Immature natural killer cell (primary cell): Measurements from ENCODE around the gene EVA1C. TPM values are rescaled to one million over a fixed set of nuclear protein-coding genes. Genes with fewer than 3 reads are reported as not detected.
A peak's percentile ranks its signal among the peaks of the same experiment; 100 is the strongest.
"Not testable (repeated sequence)": the region's sequence is repeated elsewhere in the genome, so short reads cannot be mapped to it uniquely, and the experiment has no call there.

Experiments used
- DNase-seq, 3 donors: peaks; one replicate each; pipeline ENCODE4 v3.0.0; 2022; ENCODE audit warnings: mixed read lengths in 1 of 3
- H3K27ac Mint-ChIP-seq, 6 donors: one replicate each; pipeline ENCODE4 v1.8.0; 2020; ENCODE audit warnings: mixed read lengths in 6 of 6, mild to moderate bottlenecking in 5 of 6, inconsistent platforms in 4 of 6, moderate library complexity in 3 of 6
- H3K27me3 Mint-ChIP-seq, 3 donors: one replicate each; pipeline ENCODE4 v1.8.0; 2020 to 2021; ENCODE audit warnings: low read depth in 3 of 3, mild to moderate bottlenecking in 3 of 3, mixed read lengths in 3 of 3, moderate library complexity in 3 of 3, inconsistent platforms in 1 of 3
- H3K36me3 Mint-ChIP-seq, 3 donors: one replicate each; pipeline ENCODE4 v1.8.0; 2020; ENCODE audit warnings: mixed read lengths in 3 of 3, inconsistent platforms in 2 of 3, mild to moderate bottlenecking in 2 of 3
- H3K4me1 Mint-ChIP-seq, 2 donors: one replicate each; pipeline ENCODE4 v1.8.0; 2020; ENCODE audit warnings: inconsistent platforms in 2 of 2, mild to moderate bottlenecking in 2 of 2, mixed read lengths in 2 of 2, moderate library complexity in 1 of 2
- H3K4me3 Mint-ChIP-seq, 5 donors: one replicate each; pipeline ENCODE4 v1.8.0; 2020; ENCODE audit warnings: mild to moderate bottlenecking in 5 of 5, mixed read lengths in 5 of 5, inconsistent platforms in 3 of 5, moderate library complexity in 3 of 5
- H3K9me3 Mint-ChIP-seq, 6 donors: one replicate each; pipeline ENCODE4 v1.8.0; 2020; ENCODE audit warnings: mild to moderate bottlenecking in 6 of 6, mixed read lengths in 6 of 6, inconsistent platforms in 4 of 6, moderate library complexity in 3 of 6
- polyA plus RNA-seq, 3 donors: library from polyadenylated mRNA; unstranded; fragments of 300-500 nt; fragmentation: Illumina TruSeq; gene quantifications; one replicate each; pipeline ENCODE4 v1.2.3, GENCODE V29; 2021

The EVA1C gene, protein sequence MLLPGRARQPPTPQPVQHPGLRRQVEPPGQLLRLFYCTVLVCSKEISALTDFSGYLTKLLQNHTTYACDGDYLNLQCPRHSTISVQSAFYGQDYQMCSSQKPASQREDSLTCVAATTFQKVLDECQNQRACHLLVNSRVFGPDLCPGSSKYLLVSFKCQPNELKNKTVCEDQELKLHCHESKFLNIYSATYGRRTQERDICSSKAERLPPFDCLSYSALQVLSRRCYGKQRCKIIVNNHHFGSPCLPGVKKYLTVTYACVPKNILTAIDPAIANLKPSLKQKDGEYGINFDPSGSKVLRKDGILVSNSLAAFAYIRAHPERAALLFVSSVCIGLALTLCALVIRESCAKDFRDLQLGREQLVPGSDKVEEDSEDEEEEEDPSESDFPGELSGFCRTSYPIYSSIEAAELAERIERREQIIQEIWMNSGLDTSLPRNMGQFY
- polyA plus RNA-seq: 10 to 100 TPM in 2 of 3 donors, 1 to 10 TPM in 1; 9.0 to 33.8 (median 20.0) TPM

DNA sequence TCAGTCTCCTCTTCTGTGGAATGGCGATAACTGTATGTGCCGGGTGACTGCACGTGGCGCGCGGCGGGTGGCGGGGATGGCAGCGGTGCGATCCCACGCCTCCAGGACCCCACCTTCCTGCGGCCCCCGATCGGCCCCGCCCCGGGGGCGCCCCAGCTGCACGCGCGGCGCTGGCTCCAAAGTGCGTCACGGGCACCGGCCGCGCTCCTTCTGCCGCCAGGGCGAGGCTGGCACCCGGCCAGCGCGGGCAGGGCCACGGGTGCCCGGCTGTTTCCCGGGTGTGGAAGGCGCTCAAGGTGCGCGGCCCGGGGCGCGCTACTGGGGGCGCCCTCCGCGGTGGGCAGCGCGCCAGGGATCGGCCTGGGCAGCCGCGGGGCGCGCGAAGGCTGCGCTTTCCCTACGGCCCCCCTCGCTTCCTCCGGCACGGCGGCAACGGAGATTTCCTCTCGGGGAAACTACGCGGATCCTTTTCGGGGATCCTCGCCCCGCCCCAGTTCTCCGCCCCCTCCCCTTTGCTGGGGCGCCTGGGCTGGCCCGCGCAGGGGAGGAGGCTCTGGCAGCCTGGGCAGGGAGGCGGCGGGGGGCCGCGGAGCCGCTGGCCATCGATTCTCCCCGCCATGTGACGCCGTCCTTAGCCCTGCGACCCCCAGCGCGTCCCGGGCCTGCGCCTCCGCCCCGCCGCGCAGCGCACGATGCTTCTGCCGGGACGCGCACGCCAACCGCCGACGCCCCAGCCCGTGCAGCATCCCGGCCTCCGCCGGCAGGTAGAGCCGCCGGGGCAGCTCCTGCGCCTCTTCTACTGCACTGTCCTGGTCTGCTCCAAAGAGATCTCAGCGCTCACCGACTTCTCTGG is at the start of gene EVA1C:
EVA1C (plus strand) TSS at position 545 of the 853 bp plus-strand sequence; CDS start at position 693, 148 bp downstream.
- H3K4me1 Mint-ChIP-seq: peaks cover 58 to 83% of the 10 kb centered on the region in 2 donors
- DNase-seq: peak; percentile 76 to 85 (median 82)
- H3K9me3 Mint-ChIP-seq: no peaks in the 10 kb centered on the region
- H3K27ac Mint-ChIP-seq: peak within 1 kb of the TSS; percentile 91 to 98 (median 95)
- H3K27me3 Mint-ChIP-seq: peaks cover 3 to 20% (median 11%) of the 10 kb centered on the region in 3 donors
- H3K4me3 Mint-ChIP-seq: peak within 1 kb of the TSS; percentile 93 to 97 (median 94)
- H3K36me3 Mint-ChIP-seq: peaks cover 0 to 8% (median 3%) of the 10 kb centered on the region in 3 donors

DNA sequence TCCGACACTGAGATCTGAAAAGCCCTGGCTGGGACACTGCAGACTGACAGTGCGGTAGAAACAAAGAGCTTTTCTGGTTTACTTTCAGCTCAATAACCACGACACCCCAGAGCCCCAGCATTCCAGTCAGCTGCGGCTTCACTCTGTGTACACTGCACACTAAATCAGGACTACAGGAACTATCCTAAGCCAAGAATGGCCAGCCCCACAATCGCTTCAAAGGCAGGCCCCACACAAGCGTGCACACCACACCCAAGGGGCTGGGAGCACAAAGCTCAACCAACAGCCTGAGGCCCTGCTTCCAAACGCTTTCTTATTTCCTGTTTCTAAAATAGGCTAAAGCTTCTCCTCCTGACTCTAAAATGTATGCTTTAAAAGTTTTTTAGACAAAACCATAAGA is 48.1 kb upstream of the EVA1C start:
- Mint-ChIP-seq H3K9me3 (peaks cover 0 to 2% (median 0%) of the 10 kb centered on the region in 6 donors), H3K27me3 (peaks cover 0 to 1% (median 0%) of the 10 kb centered on the region in 3 donors), H3K36me3 (peaks cover 17 to 64% (median 41%) of the 10 kb centered on the region in 3 donors), H3K4me1 (no peaks in the 10 kb centered on the region), H3K4me3 (no peak overlapping the region), H3K27ac (no peak overlapping the region)
- no peak for DNase-seq

DNA sequence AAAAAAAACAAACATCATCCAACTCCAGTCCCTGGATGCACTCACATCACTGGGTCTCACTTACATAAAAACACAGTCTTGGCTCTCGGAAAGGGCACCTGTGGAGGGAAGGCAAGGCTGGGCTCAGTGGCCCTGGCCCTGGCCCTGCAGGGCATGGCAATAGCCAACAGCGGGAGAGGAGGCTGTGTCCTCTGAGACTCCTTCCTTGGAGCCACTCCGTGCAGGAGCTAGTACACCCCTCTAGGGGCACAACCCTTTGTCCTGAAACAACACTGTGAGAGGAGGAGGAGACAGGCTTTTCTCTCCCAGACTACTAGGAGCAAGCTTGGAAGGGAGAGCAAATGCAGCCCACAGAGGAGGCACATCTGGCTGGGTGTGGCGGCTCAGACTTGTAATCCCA is 47.7 kb upstream of the EVA1C start:
- Mint-ChIP-seq H3K27ac (no peak overlapping the region), H3K4me3 (no peak overlapping the region), H3K9me3 (peaks cover 0 to 2% (median 0%) of the 10 kb centered on the region in 6 donors), H3K36me3 (peaks cover 17 to 67% (median 38%) of the 10 kb centered on the region in 3 donors), H3K4me1 (no peaks in the 10 kb centered on the region), H3K27me3 (peaks cover 0 to under 1% (median 0%) of the 10 kb centered on the region in 3 donors)
- no peak for DNase-seq

DNA sequence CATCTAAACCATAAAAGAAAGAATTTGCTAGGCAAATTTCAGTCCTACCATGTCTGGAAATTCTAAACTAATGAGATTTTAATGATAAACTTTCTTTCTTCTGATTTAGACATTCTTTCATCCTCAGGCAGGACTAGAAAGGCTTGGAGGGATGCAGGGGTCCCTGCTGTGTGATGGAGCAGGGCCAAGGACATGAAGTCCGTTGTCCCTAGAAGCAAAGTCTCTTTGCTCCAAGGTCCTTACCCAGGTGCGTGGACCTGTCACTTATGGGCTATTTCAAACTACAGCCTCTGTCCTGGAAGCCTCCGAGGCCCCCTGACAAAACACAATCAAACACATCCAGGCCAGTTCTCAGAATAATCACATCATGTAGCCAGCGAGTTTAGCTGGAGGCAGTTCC is 46.3 kb upstream of the EVA1C start:
- Mint-ChIP-seq H3K36me3 (peaks cover 13 to 60% (median 28%) of the 10 kb centered on the region in 3 donors), H3K27me3 (no peaks in the 10 kb centered on the region), H3K27ac (peak overlapping the region in 1 of 6 donors; percentile 17), H3K4me1 (no peaks in the 10 kb centered on the region), H3K4me3 (no peak overlapping the region), H3K9me3 (peaks cover 0 to 2% (median 0%) of the 10 kb centered on the region in 6 donors)
- DNase-seq: no peak

DNA sequence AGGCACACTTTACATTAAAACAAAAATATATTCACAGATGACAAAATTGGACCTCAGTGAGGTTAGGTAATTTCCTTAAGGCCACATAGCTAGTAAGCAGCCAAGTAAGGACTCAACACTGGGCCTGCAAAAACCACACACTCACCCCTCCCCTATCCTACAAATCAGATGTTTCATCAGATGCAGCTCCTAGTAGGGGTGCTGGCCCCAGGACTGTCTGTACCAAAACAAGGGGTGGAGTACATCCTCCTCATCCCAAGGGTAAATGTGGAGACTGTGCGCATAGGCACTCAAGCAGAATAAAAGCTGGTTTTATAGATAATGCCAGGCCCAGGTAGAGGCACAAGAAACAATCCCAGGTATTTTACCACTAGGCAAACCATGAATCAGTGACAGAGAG is 45.3 kb upstream of the EVA1C start:
- H3K27ac Mint-ChIP-seq: no peak overlapping the region
- H3K27me3 Mint-ChIP-seq: no peaks in the 10 kb centered on the region
- H3K9me3 Mint-ChIP-seq: peaks cover 0 to 2% (median 0%) of the 10 kb centered on the region in 6 donors
- DNase-seq: no peak
- H3K4me3 Mint-ChIP-seq: no peak overlapping the region
- H3K4me1 Mint-ChIP-seq: no peaks in the 10 kb centered on the region
- peaks cover 7 to 61% (median 21%) of the 10 kb centered on the region in 3 donors for H3K36me3 Mint-ChIP-seq

DNA sequence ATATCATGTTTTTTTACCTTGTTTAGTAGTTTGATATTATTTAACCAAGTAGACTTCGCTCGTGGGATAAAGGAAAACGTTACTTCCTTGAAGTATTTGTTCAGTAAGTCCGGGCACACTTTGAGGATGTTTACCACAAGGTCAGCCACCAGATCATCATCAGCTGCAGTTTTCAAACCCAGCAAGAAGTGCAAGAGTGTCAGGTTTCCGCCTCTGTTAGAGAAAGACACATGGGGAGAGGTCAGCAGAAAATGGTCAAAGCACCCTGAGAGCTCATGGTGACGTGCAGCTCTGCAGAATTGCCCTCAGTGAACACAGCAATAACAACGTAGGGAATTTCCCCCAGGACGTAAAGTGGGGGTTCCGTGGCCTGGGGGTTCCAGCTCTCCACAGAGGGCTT is 44.1 kb upstream of the EVA1C start:
- Mint-ChIP-seq H3K27me3 (no peaks in the 10 kb centered on the region), H3K4me1 (no peaks in the 10 kb centered on the region), H3K36me3 (peaks cover 11 to 62% (median 22%) of the 10 kb centered on the region in 3 donors), H3K27ac (no peak overlapping the region), H3K9me3 (peaks cover 0 to 2% (median 0%) of the 10 kb centered on the region in 6 donors), H3K4me3 (no peak overlapping the region)
- DNase-seq: no peak

DNA sequence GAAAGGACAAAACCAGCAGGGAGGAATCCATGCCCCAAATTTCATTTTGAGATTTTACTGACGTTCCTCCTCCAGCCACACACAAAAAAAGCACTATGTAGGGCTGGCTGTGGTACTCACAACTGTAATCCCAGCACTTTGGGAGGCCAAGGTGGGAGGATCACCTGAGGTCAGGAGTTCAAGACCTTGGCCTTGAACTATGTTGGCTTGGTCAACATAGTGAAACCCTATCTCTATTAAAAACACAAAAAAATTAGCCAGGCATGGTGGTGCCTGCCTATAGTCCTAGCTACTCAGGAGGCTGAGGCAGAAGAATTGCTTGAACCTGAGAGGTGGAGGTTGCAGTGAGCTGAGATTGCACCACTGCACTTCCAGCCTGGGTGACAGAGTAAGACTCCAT is 43.5 kb upstream of the EVA1C start:
- not testable (repeated sequence) for DNase-seq, H3K4me1 Mint-ChIP-seq, H3K4me3 Mint-ChIP-seq, H3K27me3 Mint-ChIP-seq, H3K9me3 Mint-ChIP-seq, H3K27ac Mint-ChIP-seq
- H3K36me3 Mint-ChIP-seq: peaks cover 12 to 62% (median 22%) of the 10 kb centered on the region in 3 donors

DNA sequence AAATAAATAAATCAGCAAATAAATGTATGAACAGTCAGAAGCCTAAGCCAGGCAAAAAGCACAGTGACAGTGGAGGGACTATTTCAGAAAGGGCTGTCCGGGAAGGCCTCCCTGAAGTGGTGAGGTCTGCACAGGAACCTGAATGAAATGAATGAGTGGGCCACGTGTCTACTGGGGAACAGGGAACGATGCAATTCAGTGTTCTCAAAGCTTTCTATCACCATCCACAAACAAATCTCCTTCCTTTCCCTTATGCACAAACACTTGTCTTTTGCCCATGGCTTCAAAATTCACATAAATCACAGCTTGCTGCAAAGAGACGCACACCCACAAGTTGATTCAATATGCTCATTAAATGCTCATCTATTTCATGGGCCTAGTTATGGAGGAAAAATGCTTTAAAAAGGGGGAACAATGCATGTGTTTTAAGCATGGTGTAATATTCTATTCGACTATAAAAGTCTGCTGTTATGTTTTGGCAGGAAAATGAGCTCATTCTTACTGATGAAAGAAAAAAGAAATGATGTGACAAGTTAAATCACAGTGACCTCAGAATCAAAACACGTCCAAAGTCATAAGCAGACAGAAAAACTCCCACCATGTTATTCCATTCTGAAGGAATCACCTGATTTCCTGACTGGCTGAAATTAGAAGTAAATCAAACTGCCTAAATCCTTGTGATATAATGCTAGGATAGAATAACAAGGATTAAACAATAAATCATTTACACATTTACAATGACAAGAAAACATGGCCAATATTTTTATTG is 41.3 kb upstream of the EVA1C start:
- Mint-ChIP-seq H3K9me3 (no peaks in the 10 kb centered on the region), H3K27ac (no peak overlapping the region), H3K36me3 (peaks cover 14 to 54% (median 22%) of the 10 kb centered on the region in 3 donors), H3K4me3 (no peak overlapping the region), H3K4me1 (no peaks in the 10 kb centered on the region), H3K27me3 (no peaks in the 10 kb centered on the region)
- DNase-seq: no peak

DNA sequence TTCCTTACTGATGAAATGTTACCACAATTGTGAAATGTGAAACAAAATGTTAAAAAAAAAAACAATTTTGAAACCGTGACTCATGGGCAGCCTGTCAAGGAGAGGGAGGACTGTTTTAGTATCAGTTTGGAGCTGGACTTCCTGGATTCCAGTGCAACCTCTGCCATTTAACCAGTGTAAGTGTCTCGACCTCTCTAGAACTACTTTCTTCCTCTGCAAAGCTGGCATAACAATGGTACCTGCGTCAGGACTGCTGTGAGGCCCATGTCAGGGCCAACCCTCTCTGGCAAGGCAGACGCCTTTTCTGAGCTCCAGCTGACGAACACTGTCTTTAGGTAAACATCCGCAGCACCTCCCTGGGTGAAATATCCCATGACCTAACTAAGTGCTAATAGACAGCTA is 40.6 kb upstream of the EVA1C start:
- no peaks in the 10 kb centered on the region for H3K27me3 Mint-ChIP-seq
- no peak overlapping the region for H3K4me3 Mint-ChIP-seq
- H3K36me3 Mint-ChIP-seq: peaks cover 15 to 49% (median 22%) of the 10 kb centered on the region in 3 donors
- no peaks in the 10 kb centered on the region for H3K4me1 Mint-ChIP-seq
- DNase-seq: no peak
- H3K9me3 Mint-ChIP-seq: no peaks in the 10 kb centered on the region
- H3K27ac Mint-ChIP-seq: peak overlapping the region in 1 of 6 donors; percentile 36

DNA sequence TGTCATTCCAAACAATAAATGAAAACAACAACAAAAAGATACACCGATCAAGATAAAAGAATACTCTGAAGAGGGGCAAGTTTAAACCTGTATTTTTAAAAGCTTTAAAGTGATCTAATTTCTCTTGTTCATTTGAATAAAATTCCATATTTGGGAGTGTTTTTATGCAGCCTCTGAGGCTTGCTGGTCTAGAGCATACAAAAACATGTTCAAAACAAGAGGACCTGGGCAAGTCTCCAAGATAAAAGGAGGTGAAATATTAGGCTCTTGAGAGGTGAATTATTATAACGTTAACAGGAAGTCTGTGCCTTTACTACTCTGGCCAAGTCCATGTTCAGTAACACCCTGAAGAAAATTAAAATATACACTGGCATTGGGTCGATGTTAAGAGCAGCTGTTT is 39.8 kb upstream of the EVA1C start:
- H3K36me3 Mint-ChIP-seq: peaks cover 15 to 44% (median 16%) of the 10 kb centered on the region in 3 donors
- no peak overlapping the region for H3K4me3 Mint-ChIP-seq

DNA sequence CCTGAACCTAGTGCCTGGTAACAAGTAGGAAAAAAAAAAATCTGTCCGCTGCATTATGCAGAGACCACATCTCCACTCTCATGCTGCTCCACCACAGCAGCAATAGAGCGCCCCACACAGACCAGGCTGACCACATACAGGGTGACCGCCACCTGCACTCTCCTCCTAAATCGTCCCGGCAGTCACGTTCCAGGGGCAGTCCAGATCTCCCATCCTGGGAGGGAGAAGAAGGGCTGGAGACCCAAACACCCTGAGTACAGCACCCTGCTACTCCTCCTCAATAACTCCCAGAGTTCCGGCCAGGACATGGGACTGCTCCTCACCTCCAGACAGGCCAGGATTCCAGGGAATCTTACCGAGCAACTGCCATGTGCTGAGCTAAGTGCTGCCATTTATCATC is 35.0 kb upstream of the EVA1C start:
- no peak overlapping the region for H3K4me3 Mint-ChIP-seq
- no peaks in the 10 kb centered on the region for H3K4me1 Mint-ChIP-seq
- no peaks in the 10 kb centered on the region for H3K9me3 Mint-ChIP-seq
- no peak for DNase-seq
- H3K27ac Mint-ChIP-seq: no peak overlapping the region
- peaks cover 9 to 41% (median 21%) of the 10 kb centered on the region in 3 donors for H3K36me3 Mint-ChIP-seq
- peaks cover 0 to 1% (median 0%) of the 10 kb centered on the region in 3 donors for H3K27me3 Mint-ChIP-seq

More for the DNA sequence above, 39.8 kb upstream of the EVA1C start:
- Mint-ChIP-seq H3K9me3 (no peaks in the 10 kb centered on the region), H3K27ac (no peak overlapping the region), H3K27me3 (no peaks in the 10 kb centered on the region), H3K4me1 (no peaks in the 10 kb centered on the region)
- DNase-seq: no peak

DNA sequence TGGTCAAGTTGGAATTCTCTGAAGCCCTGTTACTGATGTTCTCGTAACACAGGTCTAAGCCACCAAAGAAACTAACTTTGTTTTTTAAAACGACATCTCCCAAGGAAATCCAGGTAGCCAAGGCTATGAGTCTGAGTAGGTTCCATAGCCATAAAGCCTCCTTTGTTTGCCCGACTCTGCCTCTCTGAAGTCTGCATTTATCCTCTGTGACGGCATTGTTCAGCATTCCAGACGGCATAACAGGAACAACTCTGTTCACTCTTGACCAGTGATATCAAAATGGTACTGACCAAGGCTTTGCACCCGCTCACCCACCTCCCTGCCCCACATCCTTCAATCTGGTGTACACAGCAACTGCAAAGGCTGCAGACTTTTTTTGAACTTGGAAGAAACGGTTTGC is 34.5 kb upstream of the EVA1C start:
- H3K27ac Mint-ChIP-seq: no peak overlapping the region

DNA sequence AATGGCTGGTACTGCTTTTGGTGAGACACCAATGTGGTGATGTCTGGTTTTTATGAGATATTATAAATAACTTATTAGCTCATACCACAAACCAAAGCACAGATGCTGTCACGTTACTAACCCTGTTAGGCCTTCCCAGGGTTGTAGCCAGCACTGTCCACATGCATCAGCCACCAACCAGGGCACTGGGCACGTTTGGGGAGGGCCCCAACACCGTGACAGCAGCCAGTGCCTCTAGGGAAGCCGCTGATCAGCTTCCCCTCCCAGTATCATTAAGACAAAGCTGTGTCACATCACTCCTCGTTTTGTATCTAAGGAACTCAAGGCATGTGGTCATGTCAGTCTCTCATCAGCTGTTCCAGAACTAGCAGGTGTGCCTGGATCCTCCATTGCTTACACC is 33.5 kb upstream of the EVA1C start:
- H3K36me3 Mint-ChIP-seq: peaks cover 9 to 45% (median 20%) of the 10 kb centered on the region in 3 donors

More for the DNA sequence above, 34.5 kb upstream of the EVA1C start:
- peaks cover 8 to 40% (median 20%) of the 10 kb centered on the region in 3 donors for H3K36me3 Mint-ChIP-seq
- H3K9me3 Mint-ChIP-seq: no peaks in the 10 kb centered on the region
- H3K27me3 Mint-ChIP-seq: peaks cover 0 to 1% (median 0%) of the 10 kb centered on the region in 3 donors
- DNase-seq: no peak
- H3K4me1 Mint-ChIP-seq: no peaks in the 10 kb centered on the region
- H3K4me3 Mint-ChIP-seq: no peak overlapping the region

More for the DNA sequence above, 33.5 kb upstream of the EVA1C start:
- H3K4me1 Mint-ChIP-seq: no peaks in the 10 kb centered on the region
- H3K27me3 Mint-ChIP-seq: peaks cover 0 to 1% (median 0%) of the 10 kb centered on the region in 3 donors
- H3K27ac Mint-ChIP-seq: no peak overlapping the region
- DNase-seq: no peak
- no peak overlapping the region for H3K4me3 Mint-ChIP-seq
- H3K9me3 Mint-ChIP-seq: no peaks in the 10 kb centered on the region
